Diencephalon (tissue), 1 donor: ENCODE data around the gene PGP. TPM values are rescaled to one million over a fixed set of nuclear protein-coding genes. Genes with fewer than 3 reads are reported as not detected.

Source experiments
- total RNA-seq: library from RNA; depleted of rRNA; stranded (reverse); fragments of >200 nt; gene quantifications from one replicate; pipeline ENCODE4 v1.2.3, GENCODE V29; 2014

PGP gene
- total RNA-seq: 17.5 TPM

GRCh38 chr16:2214719-2214968 lies at the start of gene PGP:
Gene PGP (minus strand): TSS chr16:2214840. CDS start chr16:2214777, 63 bp downstream.

GRCh38 chr16:2251296-2252111 lies 36.9 kb upstream of the PGP start, which contains the start of gene ECI1:
Gene ECI1 (minus strand): TSS chr16:2251587. CDS start chr16:2251566, 21 bp downstream.

GRCh38 chr16:2236337-2237101 lies 21.9 kb upstream of the PGP start, which contains the start of gene DNASE1L2:
Gene DNASE1L2 (plus strand): TSS chr16:2236444. CDS start chr16:2236817, 373 bp downstream.

GRCh38 chr16:2223221-2223941 lies 8.7 kb upstream of the PGP start, which contains the start of gene E4F1:
Gene E4F1 (plus strand): TSS chr16:2223591. CDS start chr16:2223614, 23 bp downstream.

GRCh38 chr16:2210386-2211365 lies 4.0 kb downstream of the PGP start, which contains the start of gene BRICD5:
Gene BRICD5 (minus strand): TSS chr16:2210863. CDS start chr16:2210833, 30 bp downstream.

GRCh38 chr16:2205104-2205966 lies 9.3 kb downstream of the PGP start, which contains the start of gene MLST8:
Gene MLST8 (plus strand): TSS chr16:2205454. CDS start chr16:2206086, 632 bp downstream.

GRCh38 chr16:2196162-2196980 lies 18.3 kb downstream of the PGP start, which contains the start of gene CASKIN1:
Gene CASKIN1 (minus strand): TSS chr16:2196605. CDS start chr16:2196432, 173 bp downstream.

Other genes with a start within 250 kb of the PGP start
- gene RNF151, start 248.0 kb downstream of the PGP start, total RNA-seq: not detected
- gene TBL3, start 242.8 kb downstream of the PGP start, total RNA-seq: 13.1 TPM
- 1.2 TPM for gene NOXO1, start 233.4 kb downstream of the PGP start, total RNA-seq
- gene GFER, start 230.6 kb downstream of the PGP start, total RNA-seq: 14.1 TPM
- gene SYNGR3, start 224.9 kb downstream of the PGP start, total RNA-seq: 112 TPM
- gene ZNF598, start 205.0 kb downstream of the PGP start, total RNA-seq: 7.8 TPM
- gene NPW, start 195.1 kb downstream of the PGP start, total RNA-seq: not detected
- 23.5 TPM for gene NHERF2, start 187.9 kb downstream of the PGP start, total RNA-seq
- 26.8 TPM for gene NTHL1, start 167.0 kb downstream of the PGP start, total RNA-seq
- 70.4 TPM for gene TSC2, start 166.9 kb downstream of the PGP start, total RNA-seq
- gene PKD1, start 78.9 kb downstream of the PGP start, total RNA-seq: 78.2 TPM
- 8.1 TPM for gene RAB26, start 66.2 kb downstream of the PGP start, total RNA-seq
- gene TRAF7, start 59.1 kb downstream of the PGP start, total RNA-seq: 23.5 TPM
- gene CASKIN1, start 18.2 kb downstream of the PGP start, total RNA-seq: 41.3 TPM
- 11.3 TPM for gene MLST8, start 9.4 kb downstream of the PGP start, total RNA-seq
- gene BRICD5, start 4.0 kb downstream of the PGP start, total RNA-seq: 6.2 TPM
- 21.7 TPM for gene E4F1, start 8.8 kb upstream of the PGP start, total RNA-seq
- gene DNASE1L2, start 21.6 kb upstream of the PGP start, total RNA-seq: 2.8 TPM
- gene ECI1, start 36.7 kb upstream of the PGP start, total RNA-seq: 17.5 TPM
- gene RNPS1, start 53.3 kb upstream of the PGP start, total RNA-seq: 103 TPM
- 75.9 TPM for gene ABCA3, start 125.9 kb upstream of the PGP start, total RNA-seq
- 13.4 TPM for gene CCNF, start 214.6 kb upstream of the PGP start, total RNA-seq
- 6.5 TPM for gene TEDC2, start 245.3 kb upstream of the PGP start, total RNA-seq